ENCODE measurements around the gene ST7L.

The ST7L gene

DNA sequence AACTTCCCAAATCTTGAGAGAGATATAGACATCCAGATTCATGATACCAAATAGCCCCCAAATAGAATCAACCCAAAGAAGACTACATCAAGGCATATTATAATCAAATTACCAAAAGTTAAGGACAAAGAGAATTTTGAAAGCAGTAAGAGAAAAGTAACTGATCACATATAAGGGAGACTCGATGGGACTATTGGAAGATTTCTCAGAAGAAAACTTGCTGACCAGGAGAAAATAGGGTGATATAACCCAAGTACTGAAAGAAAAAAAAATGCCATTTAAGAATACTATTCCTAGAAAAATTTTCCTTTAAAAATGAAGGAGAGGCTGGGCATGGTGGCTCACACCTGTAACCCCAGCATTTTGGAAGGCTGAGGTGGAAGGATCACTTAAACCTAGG is 140.6 kb downstream of the ST7L start:
- DNase-seq: no peak

DNA sequence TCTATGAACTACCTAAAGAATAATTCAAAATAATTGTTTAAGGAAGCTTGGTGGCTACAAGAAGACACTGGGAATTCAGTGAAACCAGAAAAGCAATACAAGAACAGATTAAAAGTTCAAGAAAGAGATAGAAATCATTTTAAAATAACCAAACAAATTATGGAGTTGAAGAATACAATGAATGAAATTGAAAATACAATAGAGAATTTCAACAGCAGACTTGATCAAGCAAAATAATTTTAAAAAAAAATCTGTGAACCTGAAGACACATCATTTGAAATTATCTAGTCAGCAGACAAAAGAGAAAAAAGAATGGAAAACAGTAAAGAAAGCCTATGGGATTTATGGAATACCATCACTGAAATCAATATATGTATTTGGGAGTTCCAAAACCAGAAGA is 141.4 kb downstream of the ST7L start:
- no peak for DNase-seq
